GM12878 (cell line): ENCODE data around the gene KCNAB2. TPM values are rescaled to one million over a fixed set of nuclear protein-coding genes. Genes with fewer than 3 reads are reported as not detected.

ENCODE experiments used
- ATAC-seq: fragments of 200-7000 bp; cut with Tn5 transposase; 3 replicates; pipeline ENCODE4 v1.9.1; 2020; ENCODE audit warnings: mild to moderate bottlenecking, moderate library complexity
- BruUV-seq: library from RNA; stranded (reverse); fragments of 400-500 nt; replicated peaks from 2 replicates; lab custom pipeline; 2021; lab: Mats Ljungman, UMichigan
- CTCF ChIA-PET: fragments of 300-600 bp; sonication (Branson Sonifier 250); formaldehyde crosslinking; extraction: SDS; loops from one replicate; lab custom pipeline; 2021; ENCODE audit warnings: inconsistent platforms; lab: Yijun Ruan, JAX
- POLR2A ChIA-PET: fragments of 350-600 bp; formaldehyde crosslinking; extraction: SDS; loops from one replicate; lab custom pipeline; 2021; ENCODE audit warnings: inconsistent platforms; lab: Charles Lee
- RAD21 ChIA-PET: fragments of 300-600 bp; sonication (Branson Sonifier 250); formaldehyde crosslinking; loops from one replicate; lab custom pipeline; 2023; ENCODE audit warnings: antibody characterized with exemption; ENCODE audit not compliant: unreplicated experiment; lab: Charles Lee
- SMC1A ChIA-PET: fragments of 300-600 bp; sonication (Branson Sonifier 250); formaldehyde crosslinking; loops from one replicate; lab custom pipeline; 2023; ENCODE audit not compliant: unreplicated experiment, uncharacterized antibody; lab: Charles Lee
- DNase-seq: peaks from one replicate; pipeline ENCODE4 v3.0.0-alpha.2; 2011; ENCODE audit warnings: low read depth, low spot score
- FAIRE-seq: peaks from 3 replicates; lab custom pipeline; 2011; peaks lifted over from hg19 to GRCh38; lab: Jason Lieb, UNC
- H2AFZ ChIP-seq: 2 replicates; pipeline ENCODE4 v1.6.0; 2011; ENCODE audit warnings: low read depth, low read length, control low read depth; ENCODE audit not compliant: control insufficient read depth
- H3K27ac ChIP-seq: 2 replicates; pipeline ENCODE4 v1.5.1; 2011; ENCODE audit warnings: control low read depth; ENCODE audit not compliant: control insufficient read depth, insufficient read depth
- H3K27me3 ChIP-seq, 2 experiments: replicated peaks in 1 of 2; 2 replicates each; pipeline versions ENCODE4 v1.6.0 to v1.6.1; 2011; ENCODE audit warnings: low read length in 1 of 2; ENCODE audit not compliant: control insufficient read depth in 2 of 2, insufficient read depth in 2 of 2
- H3K36me3 ChIP-seq, 2 experiments: 2 replicates each; pipeline ENCODE4 v1.5.1; 2011; ENCODE audit warnings: low read length in 1 of 2; ENCODE audit not compliant: control insufficient read depth in 2 of 2, insufficient read depth in 2 of 2
- H3K4me1 ChIP-seq: 2 replicates; pipeline ENCODE4 v1.6.1; 2011; ENCODE audit warnings: mild to moderate bottlenecking, low read length, moderate library complexity, mixed read lengths; ENCODE audit not compliant: control insufficient read depth, insufficient read depth
- H3K4me2 ChIP-seq: 2 replicates; pipeline ENCODE4 v1.6.0; 2011; ENCODE audit warnings: control low read depth; ENCODE audit not compliant: control insufficient read depth, insufficient read depth
- H3K4me3 ChIP-seq: fragments of 200-600 bp; sonication (generic); 2 replicates; pipeline ENCODE4 v1.5.1; 2016
- H3K79me2 ChIP-seq: 2 replicates; pipeline ENCODE4 v1.6.0; 2011; ENCODE audit warnings: low read length; ENCODE audit not compliant: control insufficient read depth, insufficient read depth
- H3K9ac ChIP-seq: 2 replicates; pipeline ENCODE4 v1.8.0; 2011; ENCODE audit warnings: low read length, control low read depth, mixed read lengths; ENCODE audit not compliant: control insufficient read depth, insufficient read depth
- H3K9me3 ChIP-seq: replicated peaks from 3 replicates; pipeline ENCODE4 v1.5.1; 2011; ENCODE audit warnings: mild to moderate bottlenecking, low read length; ENCODE audit not compliant: control insufficient read depth, insufficient read depth
- H4K20me1 ChIP-seq: 2 replicates; pipeline ENCODE4 v1.6.0; 2011; ENCODE audit not compliant: control insufficient read depth, insufficient read depth
- BRCA1 ChIP-seq: IDR thresholded peaks from 2 replicates; pipeline ENCODE4 v1.6.1; 2011; ENCODE audit warnings: low read depth, low read length, improper control_type of control experiment
- MTA2 ChIP-seq: fragments of 450-650 bp; IDR thresholded peaks from 2 replicates; pipeline ENCODE4 v1.6.1; 2016; ENCODE audit warnings: low read depth, mild to moderate bottlenecking, moderate library complexity
- RUNX3 ChIP-seq: IDR thresholded peaks from 2 replicates; pipeline ENCODE4 v1.6.1; 2012; ENCODE audit warnings: low read length, inconsistent platforms
- TAF1 ChIP-seq: IDR thresholded peaks from 2 replicates; pipeline ENCODE4 v1.6.1; 2011; ENCODE audit warnings: mild to moderate bottlenecking, low read depth, low read length, borderline replicate concordance
- YBX1 ChIP-seq: fragments of 450-650 bp; IDR thresholded peaks from 2 replicates; pipeline ENCODE4 v1.6.1; 2016; ENCODE audit warnings: antibody characterized with exemption
- YY1 ChIP-seq: IDR thresholded peaks from 2 replicates; pipeline ENCODE4 v1.6.1; 2011; ENCODE audit warnings: low read depth, mild to moderate bottlenecking, low read length
- WGBS: methylation state at CpG from one replicate; pipeline ENCODE4 v1.1.6; 2016; ENCODE audit warnings: low lambda C conversion rate; ENCODE audit not compliant: insufficient replicate concordance, insufficient coverage; ENCODE audit errors: missing lambda C conversion rate; 5-methylcytosine and 5-hydroxymethylcytosine counted together
- in situ Hi-C: fragments of 300-500 bp; cut with MboI; formaldehyde crosslinking; loops from 9 replicates; pipeline ENCODE4 v1.14.3; 2018; ENCODE audit warnings: mixed read lengths
- intact Hi-C: fragments of 100-400 bp; cut with micrococcal nuclease; formaldehyde crosslinking; loops from one replicate; pipeline ENCODE4 v1.14.2; 2022; ENCODE audit not compliant: unreplicated experiment
- polyA plus RNA-seq, 11 experiments: library from polyadenylated mRNA; depleted of rRNA in 4 of 11; unstranded in 6 of 11; stranded (reverse) in 5 of 11; fragments of >200 nt; fragmentation: Nextera tagmentation in 4 of 11; fragmentation: Illumina TruSeq in 1 of 11; extraction: Ambion mirVana in 4 of 11; extraction: Trizol in 1 of 11; gene quantifications; 1 replicate in 1 of 11; 2 replicates in 10 of 11; pipeline versions ENCODE4 v1.2.1 to v1.2.3, GENCODE V29; 2011 to 2016; ENCODE audit warnings: inconsistent platforms in 2 of 11, missing spikeins in 2 of 11, low read depth in 1 of 11
- total RNA-seq, 4 experiments: library from RNA; depleted of rRNA in 3 of 4; stranded (reverse); fragments of >200 nt in 3 of 4; fragmentation: Illumina TruSeq in 1 of 4; extraction: Trizol in 1 of 4; gene quantifications; 2 replicates each; pipeline versions ENCODE4 v1.2.1 to v1.2.3, GENCODE V29; 2013 to 2021
- TF ChIP-seq, protein P1 (sequence below): fragments of 450-650 bp; conservative IDR thresholded peaks from 2 replicates; pipeline ENCODE4 v1.6.1; 2017; ENCODE audit warnings: mild to moderate bottlenecking, moderate library complexity
- TF ChIP-seq, protein P2 (sequence below): IDR thresholded peaks from 2 replicates; pipeline ENCODE4 v1.6.1; 2012; ENCODE audit warnings: improper control_type of control experiment, low read depth, low read length; ENCODE audit not compliant: insufficient replicate concordance

The KCNAB2 gene
- total and polyA plus RNA-seq, 10 of the 15 experiments (the other 5 are each of a cell fraction or from before 2014, with no cell fraction given), result 2.9 to 123 (median 62.4) TPM

DNA sequence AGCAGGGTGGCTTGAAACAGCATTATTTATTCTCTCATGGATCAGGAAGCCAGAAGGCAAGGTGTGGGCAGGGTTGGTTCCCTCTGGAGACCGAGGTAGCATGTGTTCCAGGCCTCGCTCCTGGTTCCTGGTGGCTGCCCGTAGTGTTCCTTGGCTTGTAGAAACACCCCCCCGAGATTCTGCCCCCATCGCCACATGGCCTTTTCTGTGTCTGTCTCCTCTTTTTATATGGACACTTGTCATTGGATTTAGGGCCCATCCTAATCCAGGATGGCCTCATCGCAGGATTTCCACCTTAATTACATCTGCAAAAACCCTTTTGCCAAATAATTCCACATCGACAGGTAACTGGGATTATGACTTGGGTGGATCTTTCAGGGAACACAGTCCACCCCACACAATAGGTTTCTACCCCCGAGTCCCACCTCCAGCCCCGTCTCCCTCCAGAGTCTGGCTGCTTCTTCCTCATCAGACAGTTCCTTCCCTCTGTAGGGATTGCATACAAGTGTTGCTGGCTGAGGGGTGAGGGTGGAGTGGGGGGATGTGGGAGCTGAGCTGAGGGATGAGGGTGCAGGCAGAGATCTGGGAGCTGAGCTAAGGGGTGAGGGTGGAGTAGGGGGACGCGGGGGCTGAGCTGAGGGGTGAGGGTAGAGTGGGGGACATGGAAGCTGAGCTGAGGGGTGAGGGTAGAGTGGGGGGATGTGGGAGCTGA, 41.1 kb upstream of the KCNAB2 start:
- Histone ChIP-seq H3K27ac (no peak overlapping the region), H3K4me3 (no peak overlapping the region), H3K4me1 (peaks cover 4% of the 10 kb centered on the region; the same call in 1 of the 2 replicates), H4K20me1 (no peaks in the 10 kb centered on the region), H3K9ac (no peak overlapping the region), H3K27me3 (no peaks in the 10 kb centered on the region), H3K79me2 (no peaks in the 10 kb centered on the region; the same call in 1 of the 2 replicates), H3K9me3 (no peaks in the 10 kb centered on the region), H2AFZ (no peak overlapping the region), H3K36me3 (no peaks in the 10 kb centered on the region; a peak in 1 of 4 replicates), H3K4me2 (no peak overlapping the region)
- WGBS, result 92% methylated on average over 9 of the region's 11 CpGs
- FAIRE-seq (no peak), ATAC-seq (no peak), DNase-seq (no peak)
- ChIA-PET RAD21 (no interaction called here), SMC1A (no interaction called here), POLR2A (interaction anchor here (0.6 kb wide), 1 partner anchor 20 kb away, joined by 4 read pairs; no protein-coding TSS in a partner anchor), CTCF (interaction anchor here (0.5 to 1.2 kb wide), 2 partner anchors 10 to 21 kb away, joined by 3 read pairs; no protein-coding TSS in a partner anchor)
- intact Hi-C loops (no loop called here), in situ Hi-C loops (no loop called here)
- TF ChIP-seq MTA2, result no peak
- no peak for TF ChIP-seq YY1
- no peak for TF ChIP-seq TAF1
- no TSS peak for BruUV-seq

DNA sequence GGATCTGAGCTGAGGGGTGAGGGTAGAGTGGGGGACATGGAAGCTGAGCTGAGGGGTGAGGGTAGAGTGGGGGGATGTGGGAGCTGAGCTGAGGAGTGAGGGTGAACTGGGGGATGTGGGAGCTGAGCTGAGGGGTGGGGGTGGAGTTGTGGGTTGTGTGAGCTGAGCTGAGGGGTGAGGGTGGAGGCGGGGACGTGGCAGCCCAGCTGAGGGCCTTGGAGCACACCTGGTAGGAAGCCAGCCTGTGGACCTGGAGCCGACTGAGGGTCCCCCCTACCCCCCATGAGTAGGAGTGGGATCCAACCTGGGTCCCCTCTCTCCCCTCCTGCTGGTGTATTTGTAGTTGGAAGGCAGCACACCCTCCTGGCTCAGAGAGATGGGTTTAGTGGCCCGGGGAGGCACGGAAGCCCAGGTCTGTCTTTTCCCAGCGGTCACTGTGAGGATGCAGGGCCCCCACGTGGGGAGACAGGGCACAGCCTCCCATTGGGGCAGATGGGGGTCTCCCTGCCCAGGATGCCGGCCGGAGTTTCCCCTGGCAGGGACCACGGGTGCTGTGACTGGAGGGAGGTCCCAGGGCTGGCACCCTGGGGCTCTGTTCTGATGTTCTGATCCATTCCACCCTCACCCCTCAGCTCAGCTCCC, 40.3 kb upstream of the KCNAB2 start:
- no TSS peak for BruUV-seq
- TF ChIP-seq RUNX3 (no peak), BRCA1 (no peak), YBX1 (no peak)
- TF ChIP-seq, protein P1, sequence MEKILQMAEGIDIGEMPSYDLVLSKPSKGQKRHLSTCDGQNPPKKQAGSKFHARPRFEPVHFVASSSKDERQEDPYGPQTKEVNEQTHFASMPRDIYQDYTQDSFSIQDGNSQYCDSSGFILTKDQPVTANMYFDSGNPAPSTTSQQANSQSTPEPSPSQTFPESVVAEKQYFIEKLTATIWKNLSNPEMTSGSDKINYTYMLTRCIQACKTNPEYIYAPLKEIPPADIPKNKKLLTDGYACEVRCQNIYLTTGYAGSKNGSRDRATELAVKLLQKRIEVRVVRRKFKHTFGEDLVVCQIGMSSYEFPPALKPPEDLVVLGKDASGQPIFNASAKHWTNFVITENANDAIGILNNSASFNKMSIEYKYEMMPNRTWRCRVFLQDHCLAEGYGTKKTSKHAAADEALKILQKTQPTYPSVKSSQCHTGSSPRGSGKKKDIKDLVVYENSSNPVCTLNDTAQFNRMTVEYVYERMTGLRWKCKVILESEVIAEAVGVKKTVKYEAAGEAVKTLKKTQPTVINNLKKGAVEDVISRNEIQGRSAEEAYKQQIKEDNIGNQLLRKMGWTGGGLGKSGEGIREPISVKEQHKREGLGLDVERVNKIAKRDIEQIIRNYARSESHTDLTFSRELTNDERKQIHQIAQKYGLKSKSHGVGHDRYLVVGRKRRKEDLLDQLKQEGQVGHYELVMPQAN, result no peak
- TF ChIP-seq, protein P2, sequence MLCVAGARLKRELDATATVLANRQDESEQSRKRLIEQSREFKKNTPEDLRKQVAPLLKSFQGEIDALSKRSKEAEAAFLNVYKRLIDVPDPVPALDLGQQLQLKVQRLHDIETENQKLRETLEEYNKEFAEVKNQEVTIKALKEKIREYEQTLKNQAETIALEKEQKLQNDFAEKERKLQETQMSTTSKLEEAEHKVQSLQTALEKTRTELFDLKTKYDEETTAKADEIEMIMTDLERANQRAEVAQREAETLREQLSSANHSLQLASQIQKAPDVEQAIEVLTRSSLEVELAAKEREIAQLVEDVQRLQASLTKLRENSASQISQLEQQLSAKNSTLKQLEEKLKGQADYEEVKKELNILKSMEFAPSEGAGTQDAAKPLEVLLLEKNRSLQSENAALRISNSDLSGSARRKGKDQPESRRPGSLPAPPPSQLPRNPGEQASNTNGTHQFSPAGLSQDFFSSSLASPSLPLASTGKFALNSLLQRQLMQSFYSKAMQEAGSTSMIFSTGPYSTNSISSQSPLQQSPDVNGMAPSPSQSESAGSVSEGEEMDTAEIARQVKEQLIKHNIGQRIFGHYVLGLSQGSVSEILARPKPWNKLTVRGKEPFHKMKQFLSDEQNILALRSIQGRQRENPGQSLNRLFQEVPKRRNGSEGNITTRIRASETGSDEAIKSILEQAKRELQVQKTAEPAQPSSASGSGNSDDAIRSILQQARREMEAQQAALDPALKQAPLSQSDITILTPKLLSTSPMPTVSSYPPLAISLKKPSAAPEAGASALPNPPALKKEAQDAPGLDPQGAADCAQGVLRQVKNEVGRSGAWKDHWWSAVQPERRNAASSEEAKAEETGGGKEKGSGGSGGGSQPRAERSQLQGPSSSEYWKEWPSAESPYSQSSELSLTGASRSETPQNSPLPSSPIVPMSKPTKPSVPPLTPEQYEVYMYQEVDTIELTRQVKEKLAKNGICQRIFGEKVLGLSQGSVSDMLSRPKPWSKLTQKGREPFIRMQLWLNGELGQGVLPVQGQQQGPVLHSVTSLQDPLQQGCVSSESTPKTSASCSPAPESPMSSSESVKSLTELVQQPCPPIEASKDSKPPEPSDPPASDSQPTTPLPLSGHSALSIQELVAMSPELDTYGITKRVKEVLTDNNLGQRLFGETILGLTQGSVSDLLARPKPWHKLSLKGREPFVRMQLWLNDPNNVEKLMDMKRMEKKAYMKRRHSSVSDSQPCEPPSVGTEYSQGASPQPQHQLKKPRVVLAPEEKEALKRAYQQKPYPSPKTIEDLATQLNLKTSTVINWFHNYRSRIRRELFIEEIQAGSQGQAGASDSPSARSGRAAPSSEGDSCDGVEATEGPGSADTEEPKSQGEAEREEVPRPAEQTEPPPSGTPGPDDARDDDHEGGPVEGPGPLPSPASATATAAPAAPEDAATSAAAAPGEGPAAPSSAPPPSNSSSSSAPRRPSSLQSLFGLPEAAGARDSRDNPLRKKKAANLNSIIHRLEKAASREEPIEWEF, result no peak

More for the DNA sequence above, 40.3 kb upstream of the KCNAB2 start:
- CTCF ChIA-PET, result interaction anchor here (0.5 kb wide), 1 partner anchor 20 kb away, joined by 3 read pairs; no protein-coding TSS in a partner anchor
- no peak overlapping the region for H3K4me3 ChIP-seq
- H3K9me3 ChIP-seq, result no peaks in the 10 kb centered on the region
- H3K4me1 ChIP-seq, result peaks cover 5% of the 10 kb centered on the region; the same call in 1 of the 2 replicates
- H3K4me2 ChIP-seq, result no peak overlapping the region
- no peaks in the 10 kb centered on the region for H3K79me2 ChIP-seq
- H3K9ac ChIP-seq, result no peak overlapping the region
- no peaks in the 10 kb centered on the region; a peak in 1 of 4 replicates for H3K36me3 ChIP-seq
- WGBS, result 48% methylated on average over 8 of the region's 10 CpGs
- FAIRE-seq (no peak), ATAC-seq (no peak), DNase-seq (no peak)
- H3K27ac ChIP-seq, result no peak overlapping the region
- RAD21 ChIA-PET, result no interaction called here
- no peak overlapping the region for H2AFZ ChIP-seq
- SMC1A ChIA-PET, result no interaction called here
- H3K27me3 ChIP-seq, result no peaks in the 10 kb centered on the region
- POLR2A ChIA-PET, result interaction anchor here (0.6 kb wide), 1 partner anchor 19 kb away, joined by 4 read pairs; no protein-coding TSS in a partner anchor
- intact Hi-C loops, result no loop called here
- H4K20me1 ChIP-seq, result no peaks in the 10 kb centered on the region
- in situ Hi-C loops, result no loop called here
